HCT116 (cell line): ENCODE measurements around the gene GATB.

Experiments used
- ATF3 ChIP-seq: IDR thresholded peaks from 2 replicates; pipeline ENCODE4 v1.6.1; 2012
- SP1 ChIP-seq: IDR thresholded peaks from 2 replicates; pipeline ENCODE4 v1.6.1; 2012; ENCODE audit warnings: low read depth
- ZBTB33 ChIP-seq: IDR thresholded peaks from 2 replicates; pipeline ENCODE4 v1.6.1; 2011; ENCODE audit warnings: mild to moderate bottlenecking, low read length, moderate library complexity; ENCODE audit not compliant: insufficient replicate concordance; ENCODE audit errors: extremely low read depth

DNA sequence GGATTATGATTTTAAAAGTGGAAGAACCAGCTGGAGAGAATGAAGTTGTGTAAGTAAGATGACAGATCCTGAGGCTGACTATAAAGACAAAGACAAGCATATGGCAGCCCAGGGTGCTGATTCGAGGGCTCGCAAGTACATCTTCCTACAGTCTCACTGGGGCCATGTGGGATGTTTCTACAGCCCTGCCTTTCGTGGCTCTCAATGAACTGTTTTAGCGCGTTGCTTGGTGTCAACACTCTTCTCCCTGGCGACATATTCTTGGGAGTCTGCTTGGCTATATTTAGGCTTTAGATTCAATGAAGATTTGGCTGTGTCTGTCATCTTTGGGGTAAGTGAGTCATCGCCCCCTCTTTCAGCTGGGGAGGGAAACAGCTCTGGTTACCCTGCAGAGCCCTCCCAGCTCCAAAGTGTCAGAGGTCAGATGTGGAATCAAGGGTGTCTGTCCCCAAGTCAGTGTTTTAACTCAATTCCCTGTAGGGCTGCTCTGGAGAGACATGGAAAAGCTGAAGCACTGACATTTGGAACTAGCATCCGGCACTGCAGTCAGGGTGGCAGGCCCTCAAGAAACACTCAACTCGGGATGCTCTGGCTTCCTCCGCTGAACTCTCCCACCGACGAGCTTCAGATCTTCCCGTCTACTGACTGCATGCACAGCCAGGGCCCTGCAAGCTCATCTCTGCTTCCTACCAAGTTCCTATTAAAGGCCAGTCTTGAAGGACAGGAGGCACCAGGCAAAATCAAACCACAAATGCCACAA is 65.7 kb downstream of the GATB start:
- no peak for TF ChIP-seq ZBTB33
- no peak for TF ChIP-seq ATF3
- no peak for TF ChIP-seq SP1
